ENCODE data around the gene CLMP. TPM values are rescaled to one million over a fixed set of nuclear protein-coding genes. Genes with fewer than 3 reads are reported as not detected.
A peak's percentile ranks its signal among the peaks of the same experiment; 100 is the strongest.
"Not testable (repeated sequence)": the region's sequence is repeated elsewhere in the genome, so short reads cannot be mapped to it uniquely, and the experiment has no call there.

CLMP gene
- polyA plus RNA-seq, 4 donors: 27.6 to 49.2 (median 36.7) TPM

DNA sequence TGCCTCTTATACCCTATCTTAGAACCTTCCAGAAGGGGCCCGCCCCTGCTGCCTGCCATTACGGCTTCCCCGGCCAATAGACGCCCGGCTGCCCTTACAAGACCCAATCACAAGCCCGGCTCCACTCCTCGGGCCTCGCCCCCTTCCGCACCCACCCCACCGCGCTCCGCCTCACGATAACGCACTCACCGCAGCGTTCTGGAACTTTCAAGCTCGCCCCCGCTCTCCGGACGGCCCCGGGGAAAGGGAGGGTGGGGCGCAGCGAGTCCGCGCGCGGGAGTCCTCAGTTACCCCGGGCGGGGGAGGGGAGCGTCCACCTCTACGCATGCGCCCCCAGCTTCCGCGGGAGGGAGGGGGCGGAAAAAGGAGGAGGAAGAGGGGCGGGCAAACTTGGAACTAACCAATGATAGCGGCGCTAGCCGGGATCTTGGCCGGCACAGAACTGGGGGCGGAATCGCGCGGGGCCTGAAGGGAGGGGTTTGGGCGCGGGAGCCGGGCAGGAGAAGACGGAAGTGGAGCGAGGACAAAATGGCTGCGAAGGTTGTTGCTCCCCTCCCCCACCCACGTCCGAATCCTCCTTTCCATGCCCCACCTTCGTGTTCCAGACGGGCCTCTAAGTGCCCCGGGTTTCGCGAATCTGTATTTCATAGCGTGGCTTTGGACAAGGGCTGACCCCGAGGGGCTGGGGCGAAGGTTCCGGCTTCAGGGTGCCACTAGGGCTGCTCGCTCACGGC, 132.7 kb downstream of the CLMP start:
- peak; percentile 94 to 100 (median 98) for DNase-seq (ENCODE audit: low read depth in 4 of 4, low spot score in 2 of 4)

DNA sequence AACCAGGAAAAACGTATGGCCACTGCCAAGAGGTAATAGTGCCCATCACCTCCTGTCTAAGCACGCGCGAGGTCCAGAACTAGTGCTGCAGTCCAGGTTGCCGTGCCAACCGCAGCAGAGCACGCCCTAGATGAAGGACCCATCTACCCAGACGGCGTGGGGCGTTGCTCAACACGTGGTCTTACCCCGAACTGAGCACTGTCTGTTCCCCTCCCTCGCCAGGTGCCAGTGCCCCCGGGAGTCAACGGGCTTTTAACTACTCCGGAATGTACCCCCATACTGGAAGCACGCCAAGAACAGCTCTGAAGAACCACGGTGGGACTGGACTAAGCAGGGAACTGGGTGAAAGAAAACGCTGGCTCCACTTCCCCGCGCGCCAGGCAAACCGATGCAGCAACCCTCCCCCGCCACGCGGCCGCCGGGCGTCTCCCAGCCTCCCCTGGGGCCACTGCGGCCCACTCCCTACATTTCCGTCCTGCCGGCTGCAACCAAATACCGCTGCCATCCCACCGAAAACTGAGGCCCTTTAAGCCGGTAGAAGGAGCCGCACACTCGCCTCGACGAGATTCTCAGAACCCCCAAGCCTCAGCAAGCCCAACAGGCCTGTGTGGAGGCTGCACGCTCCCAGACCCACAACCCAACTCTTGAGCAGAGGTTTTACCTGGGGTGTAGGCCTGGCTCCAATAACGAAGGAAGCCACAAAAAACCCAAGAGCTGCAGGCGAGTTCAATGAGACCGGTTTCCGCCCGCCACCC, 133.5 kb downstream of the CLMP start, which contains the start of gene HSPA8:
Gene HSPA8, minus strand, starts transcription at position 734 of the 755 bp plus-strand sequence. CDS start 812 bp downstream, outside the sequence.
- no peak for DNase-seq (ENCODE audit: low read depth in 4 of 4, low spot score in 2 of 4)

DNA sequence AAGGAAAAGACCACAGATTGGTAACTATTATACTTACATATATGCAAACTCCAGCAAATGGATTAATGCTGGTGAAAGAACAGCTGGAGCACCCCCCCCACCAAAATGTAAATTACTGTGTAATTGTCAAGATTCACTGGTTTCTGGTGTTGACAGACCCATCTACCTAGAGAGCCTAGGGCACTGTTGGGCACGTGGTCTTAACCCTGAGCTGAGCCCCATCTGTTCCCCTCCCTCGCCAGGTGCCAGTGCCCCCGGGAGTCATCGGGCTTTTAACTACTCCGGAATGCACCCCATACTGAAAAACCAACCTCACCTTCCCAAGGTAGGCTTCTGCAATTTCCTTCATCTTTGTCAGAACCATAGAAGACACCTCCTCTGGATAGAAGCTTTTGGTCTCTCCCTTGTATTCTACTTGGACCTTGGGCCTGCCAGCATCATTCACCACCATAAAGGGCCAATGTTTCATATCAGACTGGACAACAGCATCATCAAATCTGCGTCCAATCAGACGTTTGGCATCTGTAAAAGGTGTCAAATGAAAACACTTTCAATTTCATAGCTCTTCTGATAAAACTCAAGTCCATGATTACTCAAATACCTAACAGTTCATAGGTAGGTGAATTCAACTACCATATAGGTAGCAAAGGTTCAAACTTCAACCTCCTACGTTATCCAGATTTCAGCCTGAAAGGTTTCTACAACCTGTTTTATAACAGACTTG, 134.6 kb downstream of the CLMP start:
- no peak for DNase-seq (ENCODE audit: low read depth in 4 of 4, low spot score in 2 of 4)

DNA sequence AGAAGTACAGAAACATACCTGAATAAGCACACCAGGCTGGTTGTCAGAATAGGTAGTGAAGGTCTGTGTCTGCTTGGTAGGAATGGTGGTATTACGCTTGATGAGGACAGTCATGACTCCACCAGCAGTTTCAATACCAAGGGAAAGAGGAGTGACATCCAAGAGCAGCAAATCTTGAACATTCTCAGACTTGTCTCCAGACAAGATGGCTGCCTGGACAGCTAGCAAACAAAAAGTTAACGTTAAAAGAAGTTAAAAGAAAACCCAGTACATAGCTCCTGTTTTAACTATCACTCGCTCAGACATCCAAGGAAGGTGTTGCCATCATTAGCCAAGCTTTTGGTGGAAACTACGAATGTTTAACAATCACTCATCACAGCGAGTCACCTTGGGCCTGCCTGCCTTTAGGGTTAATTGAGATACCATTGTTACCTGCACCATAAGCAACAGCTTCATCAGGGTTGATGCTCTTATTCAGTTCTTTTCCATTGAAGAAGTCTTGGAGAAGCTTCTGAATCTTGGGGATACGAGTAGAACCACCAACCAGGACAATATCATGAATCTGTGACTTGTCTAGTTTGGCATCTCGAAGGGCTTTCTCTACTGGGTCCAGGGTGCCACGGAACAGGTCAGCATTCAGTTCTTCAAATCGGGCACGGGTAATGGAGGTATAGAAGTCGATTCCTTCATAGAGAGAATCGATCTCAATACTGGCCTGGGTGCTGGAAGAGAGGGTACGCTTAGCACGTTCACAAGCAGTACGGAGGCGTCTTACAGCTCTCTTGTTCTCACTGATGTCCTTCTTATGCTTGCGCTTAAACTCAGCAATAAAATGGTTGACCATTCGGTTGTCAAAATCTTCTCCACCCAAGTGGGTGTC, 135.8 kb downstream of the CLMP start:
- not testable (repeated sequence) for DNase-seq (ENCODE audit: low read depth in 4 of 4, low spot score in 2 of 4)

DNA sequence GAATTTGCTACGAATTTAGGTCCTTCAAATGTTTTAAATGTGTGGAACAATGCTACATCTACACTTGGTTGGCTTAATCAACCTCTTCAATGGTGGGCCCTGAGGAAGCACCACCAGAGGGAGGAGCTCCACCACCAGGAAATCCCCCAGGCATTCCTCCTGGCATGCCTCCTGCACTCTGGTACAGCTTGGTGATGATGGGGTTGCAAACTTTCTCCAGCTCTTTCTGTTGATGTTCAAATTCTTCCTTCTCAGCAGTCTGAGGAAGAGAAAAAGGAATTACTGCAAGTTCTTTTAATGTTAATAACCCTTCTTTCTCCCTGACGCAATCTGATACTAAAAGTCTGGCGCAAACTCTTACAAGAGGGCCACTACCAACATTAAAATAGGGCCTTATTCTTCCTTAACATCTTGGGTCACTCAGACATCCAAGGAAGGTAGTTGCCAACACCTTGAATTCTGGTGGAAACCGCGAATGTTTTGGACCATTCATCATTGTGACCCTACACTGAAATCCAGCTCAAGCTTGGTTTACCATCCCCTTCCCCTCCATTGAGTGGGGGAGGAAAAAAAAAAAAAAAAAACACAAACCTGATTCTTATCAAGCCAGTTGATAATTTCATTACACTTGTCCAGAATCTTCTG, 137.3 kb downstream of the CLMP start:
- no peak for DNase-seq (ENCODE audit: low read depth in 4 of 4, low spot score in 2 of 4)

DNA sequence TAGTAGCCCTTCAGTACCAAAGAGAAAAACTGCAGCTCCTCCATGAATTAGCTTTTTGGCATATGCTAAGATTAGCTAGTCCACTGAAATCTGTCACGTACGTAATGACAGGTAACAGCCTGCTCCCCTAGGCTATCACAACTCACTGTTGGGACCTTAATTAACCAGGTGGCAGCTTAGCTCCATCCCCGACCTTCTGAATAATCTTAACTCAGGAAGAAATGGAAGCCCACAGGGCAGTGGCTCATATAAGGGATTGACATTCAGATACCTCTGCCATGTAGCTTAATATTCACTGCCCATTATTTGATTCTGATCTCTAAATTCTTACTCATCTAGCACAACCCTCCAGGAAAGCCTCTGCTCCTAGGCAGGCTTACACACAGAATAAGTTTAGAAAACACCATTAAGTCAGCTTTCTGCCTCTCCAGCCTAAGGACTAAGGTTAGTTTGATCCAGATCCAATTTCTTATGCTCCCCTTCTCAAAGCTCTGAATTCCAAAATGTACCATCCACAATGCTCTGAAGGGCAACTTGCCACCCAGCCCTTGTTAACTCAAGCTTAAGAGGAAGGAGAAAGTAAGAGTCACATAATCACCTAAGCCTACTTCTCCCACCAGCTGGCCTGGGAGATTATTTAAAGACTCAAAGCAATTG, 138.1 kb downstream of the CLMP start:
- no peak for DNase-seq (ENCODE audit: low read depth in 4 of 4, low spot score in 2 of 4)

DNA sequence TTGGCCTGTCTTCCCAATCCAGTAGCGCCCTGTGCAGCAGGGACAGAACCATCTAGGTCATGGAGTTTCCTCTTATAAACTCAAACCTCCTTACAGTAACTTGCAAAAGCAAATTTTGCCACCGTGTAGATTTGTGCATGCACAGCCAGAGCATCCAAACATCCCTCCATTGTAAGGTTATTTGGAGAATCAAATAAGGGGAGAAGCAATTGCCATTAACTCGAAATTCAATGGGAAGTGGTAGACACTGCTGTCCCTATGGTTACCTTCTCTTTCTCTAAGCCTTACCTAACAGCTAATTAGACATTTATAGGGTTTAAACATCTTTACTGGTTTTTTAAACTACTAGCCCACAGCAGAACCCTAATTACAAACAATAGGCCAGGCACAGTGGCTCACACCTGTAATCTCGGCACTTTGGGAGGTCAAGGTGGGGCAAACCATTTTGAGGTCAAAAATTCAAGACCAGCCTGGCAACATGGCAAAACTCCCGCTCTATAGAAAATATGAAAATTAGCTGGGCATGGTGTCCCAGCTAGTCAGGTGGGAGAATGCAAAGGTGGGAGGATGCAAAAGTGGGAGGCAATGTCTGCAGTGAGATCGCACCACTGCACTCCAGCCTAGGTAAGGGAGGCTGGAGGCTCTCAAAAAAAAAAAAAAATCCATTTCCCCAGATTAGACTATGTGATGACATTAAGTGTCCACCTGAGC, 139.7 kb downstream of the CLMP start:
- no peak for DNase-seq (ENCODE audit: low read depth in 4 of 4, low spot score in 2 of 4)

DNA sequence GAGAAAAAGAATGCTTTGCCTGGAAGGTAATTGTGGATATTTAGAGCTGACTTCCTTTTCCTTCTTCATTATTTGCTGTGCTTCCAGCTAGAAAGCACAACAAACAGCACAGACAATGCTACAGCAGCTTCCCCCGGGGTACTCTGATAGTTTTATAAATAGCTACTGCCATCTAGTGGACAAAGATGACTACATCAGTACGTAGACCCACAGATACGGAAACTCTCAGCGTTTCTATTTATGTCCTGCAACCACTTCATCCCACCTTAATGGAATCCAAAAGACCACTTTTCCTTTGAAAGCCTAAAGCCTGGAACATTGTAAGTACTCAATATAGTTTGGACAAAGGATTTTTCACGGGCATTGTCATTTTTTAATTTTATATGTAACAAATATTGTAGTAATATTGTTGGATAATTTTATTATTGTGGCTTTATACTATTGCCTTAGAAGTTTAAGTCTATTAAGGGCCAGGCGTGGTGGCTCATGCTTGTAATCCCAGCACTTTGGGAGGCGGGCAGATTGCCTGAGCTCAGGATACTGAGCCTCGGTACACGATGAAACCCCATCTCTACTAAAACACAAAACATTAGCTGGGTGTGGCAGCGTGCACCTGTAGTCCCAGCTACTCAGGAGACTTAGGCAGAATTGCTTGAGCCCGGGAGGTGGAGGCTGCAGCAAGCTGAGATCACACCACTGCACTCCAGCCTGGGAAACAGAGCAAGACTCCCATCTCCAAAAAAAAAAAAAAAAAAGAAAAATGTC, 140.6 kb downstream of the CLMP start:
- peak in 1 of 4 donors; percentile 68 for DNase-seq (ENCODE audit: low read depth in 4 of 4, low spot score in 2 of 4)

DNA sequence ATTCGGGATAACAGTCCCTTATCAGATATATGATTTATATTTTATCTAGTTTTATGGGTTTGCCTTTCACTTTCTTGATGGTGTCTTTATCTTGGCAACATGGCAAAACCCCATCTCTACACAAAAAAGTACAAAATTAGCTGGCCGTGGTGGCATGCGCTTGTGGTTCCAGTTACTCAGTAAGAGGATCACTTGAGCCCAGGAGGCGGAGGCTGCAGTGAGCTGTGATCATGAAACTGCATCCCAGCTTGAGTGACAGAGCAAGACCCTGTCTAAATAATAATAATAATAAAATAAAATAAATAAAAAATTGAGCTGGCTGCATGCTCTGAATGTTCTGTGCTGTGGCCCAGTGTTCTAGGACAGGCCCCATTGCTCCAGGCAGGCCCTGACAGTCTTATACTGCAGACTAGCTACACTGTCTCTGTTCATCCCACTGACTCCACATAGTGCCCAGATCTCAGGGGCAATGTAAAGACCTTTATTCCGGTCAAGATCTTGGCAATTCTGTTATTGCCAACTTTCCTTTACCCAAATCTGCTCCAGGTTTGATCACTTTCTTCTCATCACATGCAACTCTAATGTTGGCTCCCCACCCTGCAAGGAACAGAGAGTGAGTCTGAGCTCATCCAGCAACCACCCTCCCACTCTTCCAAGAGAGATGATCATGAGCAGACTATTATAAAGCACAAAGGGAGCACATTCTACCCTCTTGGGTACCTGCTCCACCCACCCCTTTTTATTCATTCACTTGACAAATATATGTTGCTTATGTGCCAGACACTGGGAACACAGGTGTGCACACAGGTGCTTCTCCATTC, 141.9 kb downstream of the CLMP start:
- DNase-seq (ENCODE audit: low read depth in 4 of 4, low spot score in 2 of 4): no peak

DNA sequence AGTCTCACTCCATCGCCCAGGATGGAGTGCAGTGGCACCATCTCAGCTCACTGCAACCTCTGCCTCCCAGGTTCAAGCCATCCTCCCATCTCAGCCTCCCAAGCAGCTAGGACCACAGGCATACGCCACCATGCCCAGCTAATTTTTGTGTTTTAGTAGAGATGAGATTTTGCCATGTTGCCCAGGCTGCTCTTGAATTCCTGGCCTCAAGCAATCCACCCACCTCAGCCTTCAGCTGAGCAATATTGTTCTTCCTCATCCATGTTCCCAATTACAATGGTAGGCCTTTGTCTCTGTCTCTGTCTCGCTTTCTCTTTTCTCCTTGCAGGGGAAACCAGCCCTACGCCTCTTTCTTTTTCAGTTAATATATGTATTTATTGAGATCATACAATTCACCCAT, 143.4 kb downstream of the CLMP start:
- DNase-seq (ENCODE audit: low read depth in 4 of 4, low spot score in 2 of 4): no peak

DNA sequence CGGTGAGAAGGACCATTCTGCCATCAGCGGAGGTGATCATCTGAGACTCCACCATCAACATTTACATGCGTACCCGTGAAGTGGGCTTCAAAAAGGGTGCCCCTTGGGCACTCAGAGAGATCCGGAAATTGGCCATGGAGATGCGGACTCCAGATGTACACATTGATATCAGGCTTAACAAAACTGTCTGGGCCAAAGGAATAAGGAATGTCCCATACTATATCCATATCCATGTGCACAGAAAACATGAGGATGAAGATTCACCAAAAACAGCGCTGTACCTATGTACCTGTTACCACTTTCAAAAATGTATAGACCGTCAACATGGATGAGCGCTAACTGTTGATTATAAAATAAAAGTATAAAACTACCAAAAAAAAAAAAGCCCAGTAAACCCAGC, 143.9 kb downstream of the CLMP start:
- no peak for DNase-seq (ENCODE audit: low read depth in 4 of 4, low spot score in 2 of 4)

DNA sequence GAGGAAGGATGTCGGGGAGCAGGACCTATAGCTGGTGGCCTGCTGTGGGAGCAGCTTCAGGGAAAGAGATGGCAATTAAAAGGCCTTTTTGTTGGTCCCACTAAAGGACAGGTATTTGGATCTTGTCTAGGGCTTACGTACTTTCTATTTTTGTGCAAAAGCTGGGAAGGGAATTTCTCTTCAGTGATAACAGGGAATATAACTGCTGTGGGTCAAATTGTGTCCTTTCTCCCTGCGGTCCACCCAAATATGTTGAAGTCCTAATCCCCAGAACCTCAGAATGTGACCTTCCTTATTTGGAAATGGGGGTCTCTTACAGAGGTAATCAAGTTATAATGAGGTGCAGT, 147.1 kb downstream of the CLMP start:
- no peak for DNase-seq (ENCODE audit: low read depth in 4 of 4, low spot score in 2 of 4)

DNA sequence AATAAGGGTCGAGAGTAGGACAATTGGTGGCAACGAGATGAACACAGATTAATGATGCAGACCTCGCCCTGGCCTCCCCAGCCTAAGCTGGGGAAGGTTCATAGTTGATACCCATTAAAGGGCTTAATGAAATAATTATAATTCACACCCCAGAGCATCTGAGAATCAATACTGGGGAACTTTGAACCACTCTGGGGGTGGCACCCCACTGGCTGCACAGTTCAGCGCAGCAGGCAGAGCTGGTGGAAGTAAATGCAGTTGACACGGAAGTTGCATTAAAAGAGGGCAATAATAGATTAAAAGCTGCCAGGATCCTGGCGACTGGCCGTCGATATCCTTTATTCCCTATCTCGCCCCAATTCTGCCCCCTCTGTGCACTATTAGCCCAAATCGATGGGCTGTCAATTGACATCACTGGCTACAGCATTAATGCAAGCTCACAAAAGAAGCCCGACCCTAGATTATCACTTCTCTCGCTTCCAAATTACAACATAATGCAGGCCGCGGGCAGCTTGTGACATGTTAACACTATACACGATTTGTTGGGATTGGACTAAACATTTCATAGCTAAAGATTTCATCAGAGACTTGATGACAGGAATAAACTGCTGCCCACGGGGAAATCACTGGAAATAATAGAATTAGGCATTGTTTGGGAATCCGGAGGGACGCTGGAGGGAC, 147.6 kb downstream of the CLMP start:
- DNase-seq (ENCODE audit: low read depth in 4 of 4, low spot score in 2 of 4): no peak

DNA sequence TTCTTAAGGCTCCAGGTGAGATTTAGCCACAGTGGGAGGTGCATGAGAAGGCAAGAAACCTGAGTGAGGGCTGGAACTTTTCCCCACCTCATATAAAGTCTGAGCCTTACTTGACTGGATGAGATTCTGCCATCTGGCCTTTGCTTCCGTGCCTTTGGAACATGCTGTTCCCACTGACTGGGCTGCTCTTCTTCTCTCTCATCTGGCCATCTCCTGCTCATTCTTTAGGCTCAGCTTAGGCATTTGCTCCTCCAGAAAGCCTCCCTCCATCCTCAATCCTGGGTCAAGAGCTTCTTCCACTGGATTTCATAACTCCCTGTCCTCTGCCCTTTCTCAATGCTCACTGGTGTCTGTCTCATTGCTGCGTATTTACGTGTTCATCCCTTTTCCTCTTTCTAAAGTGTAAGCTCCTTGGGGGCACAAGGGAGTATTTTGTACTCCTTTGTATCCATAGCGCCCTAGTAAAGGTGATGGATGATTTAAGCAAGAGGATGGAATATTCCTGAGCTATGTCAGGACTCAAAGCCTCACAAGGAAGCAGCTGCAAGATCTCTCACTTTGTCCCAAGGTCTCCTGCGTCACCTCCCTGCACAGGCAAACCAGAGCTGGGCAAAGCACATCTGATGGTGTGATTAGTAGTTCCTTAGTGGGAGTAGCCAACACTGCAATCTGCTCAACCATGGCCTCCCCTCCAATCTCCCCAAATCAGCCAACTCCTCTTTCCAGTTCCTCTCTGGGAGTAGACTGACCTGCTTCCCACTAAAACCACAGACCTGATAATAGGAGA, 148.4 kb downstream of the CLMP start:
- no peak for DNase-seq (ENCODE audit: low read depth in 4 of 4, low spot score in 2 of 4)

DNA sequence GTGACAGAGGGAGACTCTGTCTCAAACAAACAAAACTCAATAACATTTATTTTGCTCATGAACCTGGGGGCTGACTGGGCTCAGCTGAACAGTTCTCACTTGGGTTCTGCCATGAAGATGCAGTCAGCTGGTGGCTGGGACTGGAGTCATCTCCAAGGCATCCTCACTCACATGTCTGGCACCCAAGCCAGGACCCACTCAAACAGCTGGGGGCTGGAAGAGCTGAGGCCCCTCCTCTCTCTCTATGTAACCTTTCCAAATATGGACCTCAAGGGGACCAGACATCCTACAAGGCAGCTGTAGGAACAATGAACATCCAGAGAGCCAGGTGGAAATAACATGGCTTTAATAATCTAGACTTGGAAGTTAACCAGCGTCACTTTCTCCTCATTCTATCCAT, 149.9 kb downstream of the CLMP start:
- DNase-seq (ENCODE audit: low read depth in 4 of 4, low spot score in 2 of 4): no peak

DNA sequence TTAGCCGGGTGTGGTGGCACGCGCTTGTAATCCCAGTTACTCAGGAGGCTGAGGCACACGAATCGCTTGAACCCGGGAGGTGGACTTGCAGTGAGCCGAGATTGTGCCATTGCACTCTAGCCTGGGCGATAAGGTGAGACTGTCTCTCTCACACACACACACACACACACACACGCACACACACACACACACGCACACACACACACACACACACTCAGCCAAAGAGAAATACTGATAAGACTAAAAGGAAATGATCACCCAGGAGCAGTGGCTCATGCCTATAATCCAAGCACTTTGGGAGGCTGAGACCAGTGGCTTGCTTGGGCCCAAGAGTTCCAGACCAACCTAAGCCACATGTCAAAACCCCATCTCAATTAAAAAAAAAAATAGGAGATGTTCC, 153.9 kb downstream of the CLMP start:
- no peak for DNase-seq (ENCODE audit: low read depth in 4 of 4, low spot score in 2 of 4)
